Activated T-cell treated with anti-CD3 and anti-CD28 coated beads for 48 hours (primary cell): Measurements from ENCODE around the gene SSBP2.
"Not testable (repeated sequence)": the region's sequence is repeated elsewhere in the genome, so short reads cannot be mapped to it uniquely, and the experiment has no call there.

Experiments
- DNase-seq: peaks from one replicate; pipeline ENCODE4 v3.0.0-alpha.2; 2020; ENCODE audit warnings: low read depth

SSBP2 gene

GRCh38 chr5:81660624-81661023, 90.3 kb downstream of the SSBP2 start:
- DNase-seq: not testable (repeated sequence)

- DNase-seq: no peak
These were observed 93.5 kb downstream of the SSBP2 start for GRCh38 chr5:81657386-81657785.

GRCh38 chr5:81656783-81657182, 94.1 kb downstream of the SSBP2 start:
- DNase-seq: no peak

GRCh38 chr5:81650987-81651386, 99.9 kb downstream of the SSBP2 start:
- DNase-seq: no peak

- no peak for DNase-seq
These were observed 104.4 kb downstream of the SSBP2 start for GRCh38 chr5:81646469-81646995.

- no peak for DNase-seq
These were observed 108.7 kb downstream of the SSBP2 start for GRCh38 chr5:81642210-81642609.

- DNase-seq: no peak
These were observed 111.3 kb downstream of the SSBP2 start for GRCh38 chr5:81639556-81639955.

- no peak for DNase-seq
These were observed 112.4 kb downstream of the SSBP2 start for GRCh38 chr5:81638471-81638870.

- DNase-seq: no peak
These were observed 117.0 kb downstream of the SSBP2 start for GRCh38 chr5:81633891-81634290.

GRCh38 chr5:81633471-81633870, 117.4 kb downstream of the SSBP2 start:
- DNase-seq: no peak

GRCh38 chr5:81632679-81633078, 118.2 kb downstream of the SSBP2 start:
- no peak for DNase-seq

GRCh38 chr5:81631621-81632020, 119.3 kb downstream of the SSBP2 start:
- no peak for DNase-seq

- DNase-seq: no peak
These were observed 119.8 kb downstream of the SSBP2 start for GRCh38 chr5:81631124-81631523.

GRCh38 chr5:81630684-81631083, 120.2 kb downstream of the SSBP2 start:
- DNase-seq: no peak

- no peak for DNase-seq
These were observed 120.9 kb downstream of the SSBP2 start for GRCh38 chr5:81629986-81630385.

GRCh38 chr5:81628061-81628460, 122.8 kb downstream of the SSBP2 start:
- DNase-seq: not testable (repeated sequence)

GRCh38 chr5:81626524-81626923, 124.4 kb downstream of the SSBP2 start:
- no peak for DNase-seq

- DNase-seq: no peak
These were observed 141.0 kb downstream of the SSBP2 start for GRCh38 chr5:81609810-81610375.

GRCh38 chr5:81608976-81609375, 141.9 kb downstream of the SSBP2 start:
- DNase-seq: no peak

- DNase-seq: no peak
These were observed 143.2 kb downstream of the SSBP2 start for GRCh38 chr5:81607693-81608092.

GRCh38 chr5:81606150-81606549, 144.7 kb downstream of the SSBP2 start:
- no peak for DNase-seq

- DNase-seq: no peak
These were observed 145.6 kb downstream of the SSBP2 start for GRCh38 chr5:81605299-81605698.

- no peak for DNase-seq
These were observed 146.7 kb downstream of the SSBP2 start for GRCh38 chr5:81604193-81604592.

GRCh38 chr5:81601919-81602318, 149.0 kb downstream of the SSBP2 start:
- no peak for DNase-seq
